PC-9 (cell line): ENCODE measurements around the gene RPS6KA5. TPM values are rescaled to one million over a fixed set of nuclear protein-coding genes. Genes with fewer than 3 reads are reported as not detected.
A peak's percentile ranks its signal among the peaks of the same experiment; 100 is the strongest.

Source experiments
- BruUV-seq: library from RNA; stranded (reverse); fragments of 400-500 nt; replicated peaks from 2 replicates; lab custom pipeline; 2021; lab: Mats Ljungman, UMichigan
- CTCF ChIA-PET: fragments of 300-600 bp; sonication (Branson Sonifier 250); formaldehyde crosslinking; loops from one replicate; lab custom pipeline; 2022; ENCODE audit warnings: antibody characterized with exemption; lab: Charles Lee
- POLR2A ChIA-PET: fragments of 300-600 bp; sonication (Branson Sonifier 250); formaldehyde crosslinking; loops from one replicate; lab custom pipeline; 2022; ENCODE audit warnings: antibody characterized with exemption; ENCODE audit not compliant: unreplicated experiment; lab: Charles Lee
- DNase-seq, 2 experiments: peaks; one replicate each; pipeline versions ENCODE4 v3.0.0 to v3.0.0-alpha.2; 2015 to 2022; ENCODE audit warnings: mixed read lengths in 1 of 2
- H2AFZ ChIP-seq: fragments of 200-600 bp; sonication (generic); 2 replicates; pipeline ENCODE4 v1.8.1; 2017; ENCODE audit warnings: antibody characterized with exemption
- H3F3A ChIP-seq: fragments of 200-600 bp; sonication (generic); 2 replicates; pipeline ENCODE4 v1.8.1; 2017; ENCODE audit warnings: antibody characterized with exemption, mild to moderate bottlenecking, low read depth; ENCODE audit not compliant: insufficient read depth
- H3K27ac ChIP-seq: fragments of 200-600 bp; sonication (generic); 2 replicates; pipeline ENCODE4 v1.6.1; 2016; ENCODE audit warnings: mixed run types
- H3K27me3 ChIP-seq: fragments of 200-600 bp; sonication (generic); 2 replicates; pipeline ENCODE4 v1.6.1; 2016; ENCODE audit warnings: low read depth, mixed run types; ENCODE audit not compliant: insufficient read depth
- H3K36me3 ChIP-seq: fragments of 200-600 bp; sonication (generic); 2 replicates; pipeline ENCODE4 v1.6.1; 2016; ENCODE audit warnings: low read depth, mixed run types
- H3K4me1 ChIP-seq: fragments of 200-600 bp; sonication (generic); replicated peaks from 2 replicates; pipeline ENCODE4 v1.6.1; 2016; ENCODE audit warnings: mixed run types; ENCODE audit not compliant: insufficient read depth
- H3K4me2 ChIP-seq: fragments of 200-600 bp; sonication (generic); 2 replicates; pipeline ENCODE4 v1.6.1; 2017; ENCODE audit warnings: mixed run types
- H3K4me3 ChIP-seq: fragments of 200-600 bp; sonication (generic); 2 replicates; pipeline ENCODE4 v1.6.1; 2016; ENCODE audit warnings: mixed run types
- H3K79me2 ChIP-seq: fragments of 200-600 bp; sonication (generic); 2 replicates; pipeline ENCODE4 v1.6.1; 2017; ENCODE audit warnings: low read depth, mixed run types
- H3K9me2 ChIP-seq: fragments of 200-600 bp; sonication (generic); 2 replicates; pipeline ENCODE4 v1.8.1; 2017; ENCODE audit warnings: mild to moderate bottlenecking; ENCODE audit not compliant: insufficient read depth
- H3K9me3 ChIP-seq: fragments of 200-600 bp; sonication (generic); 2 replicates; pipeline ENCODE4 v1.8.1; 2016; ENCODE audit warnings: low read depth; ENCODE audit not compliant: insufficient read depth
- H4K20me1 ChIP-seq: fragments of 200-600 bp; sonication (generic); 2 replicates; pipeline ENCODE4 v1.8.1; 2017; ENCODE audit not compliant: insufficient read depth
- CTCF ChIP-seq: fragments of 200-600 bp; sonication (generic); conservative IDR thresholded peaks from 2 replicates; pipeline ENCODE4 v1.6.1; 2017; ENCODE audit warnings: mixed run types, antibody characterized with exemption, mild to moderate bottlenecking, moderate library complexity
- EZH2 ChIP-seq: fragments of 200-600 bp; sonication (generic); IDR thresholded peaks from 2 replicates; pipeline ENCODE4 v1.8.0; 2017; ENCODE audit warnings: antibody characterized with exemption, low read depth
- intact Hi-C: fragments of 100-400 bp; cut with micrococcal nuclease; formaldehyde crosslinking; loops from one replicate; pipeline ENCODE4 v1.10.0; 2022; ENCODE audit not compliant: unreplicated experiment
- total RNA-seq: library from RNA; stranded (reverse); gene quantifications from 2 replicates; pipeline ENCODE4 v1.2.3, GENCODE V29; 2021

The RPS6KA5 gene
- total RNA-seq, 1 experiment from 2014 or later: 3.5 TPM

DNA sequence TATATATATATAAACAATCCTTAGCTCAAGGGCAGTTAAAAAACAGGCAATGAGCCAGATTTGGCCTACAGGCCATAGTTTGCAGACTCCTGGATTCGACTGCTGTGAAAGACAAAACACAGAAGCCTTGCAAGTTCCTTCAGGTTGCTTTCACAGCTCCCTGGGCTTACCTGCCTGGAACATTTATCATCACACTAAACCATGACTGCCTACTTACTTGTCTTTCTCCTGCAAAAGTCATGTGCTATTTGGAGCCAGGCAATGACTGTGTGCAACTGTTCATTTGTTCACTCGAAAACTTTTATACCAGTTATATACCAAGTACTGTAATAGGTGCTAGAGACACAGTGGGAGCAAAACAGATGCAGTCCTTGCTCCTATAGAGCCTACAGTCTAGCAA is 2.2 kb upstream of the RPS6KA5 start:
- Histone ChIP-seq H3K9me2 (no peaks in the 10 kb centered on the region), H3K36me3 (no peaks in the 10 kb centered on the region), H3F3A (0 out of 2 replicates have a peak, but pooled peaks cover 4% of the 10 kb centered on the region), H3K79me2 (peaks cover 5% of the 10 kb centered on the region; the same call in 1 of the 2 replicates), H3K27ac (no peak overlapping the region), H4K20me1 (no peaks in the 10 kb centered on the region; the same call in 1 of the 2 replicates), H3K4me3 (no peak overlapping the region), H3K9me3 (no peaks in the 10 kb centered on the region), H2AFZ (no peak overlapping the region), H3K4me2 (no peak overlapping the region), H3K4me1 (peaks cover 21% of the 10 kb centered on the region), H3K27me3 (no peaks in the 10 kb centered on the region)
- DNase-seq: no peak
- ChIA-PET POLR2A (no interaction called here), CTCF (no interaction called here)
- BruUV-seq: no TSS peak
- intact Hi-C loops: loop anchor here (10.0 kb wide), 1 partner anchor 548 kb away; no protein-coding TSS in a partner anchor
- TF ChIP-seq EZH2 (no peak), CTCF (no peak)

DNA sequence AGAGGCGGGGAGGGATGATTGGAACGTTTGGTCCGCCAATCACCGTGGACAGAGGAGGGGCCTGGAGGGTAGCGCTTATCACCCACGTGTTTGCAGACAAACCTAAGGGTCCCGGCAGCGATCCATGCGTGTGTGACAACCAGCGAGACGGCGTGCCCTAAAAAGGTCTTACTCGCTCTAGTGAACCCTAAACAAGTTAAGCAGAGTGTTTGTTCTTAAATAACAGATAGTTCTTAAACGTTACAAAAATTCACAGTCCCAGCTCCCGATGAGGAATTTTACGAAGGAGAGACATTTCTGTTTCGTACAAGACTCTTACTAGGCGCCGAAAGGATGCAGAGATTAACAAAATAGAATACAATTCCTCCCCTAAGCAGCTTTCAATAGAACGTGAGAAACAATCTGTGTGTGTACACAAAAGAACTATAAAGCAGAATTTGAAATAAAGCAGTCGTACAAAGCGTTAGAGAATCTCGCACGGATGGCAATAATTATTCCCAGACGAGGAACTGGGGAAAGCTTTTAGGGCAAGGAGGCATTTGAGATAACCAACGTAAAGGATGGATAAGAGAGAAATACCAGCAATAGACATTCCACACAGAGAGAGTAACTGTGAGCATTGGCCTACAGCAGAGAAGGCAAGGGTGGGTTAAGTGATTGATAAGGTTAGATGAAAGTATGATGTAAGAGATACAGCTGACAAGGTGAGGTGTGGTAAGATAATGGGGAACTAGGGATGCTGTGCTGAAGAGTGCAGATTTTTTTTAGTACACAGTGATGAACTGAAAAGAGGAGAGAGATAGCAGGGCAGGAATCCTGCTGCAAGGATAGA is 831 bp upstream of the RPS6KA5 start:
- no peak for DNase-seq
- H3F3A ChIP-seq: 0 out of 2 replicates have a peak, but pooled peaks cover 4% of the 10 kb centered on the region
- H3K9me2 ChIP-seq: no peaks in the 10 kb centered on the region
- no peaks in the 10 kb centered on the region for H3K36me3 ChIP-seq
- H3K4me1 ChIP-seq: peaks cover 22% of the 10 kb centered on the region
- TF ChIP-seq EZH2 (no peak), CTCF (no peak)
- H3K4me2 ChIP-seq: peak overlapping the region; percentile 78
- no peaks in the 10 kb centered on the region for H3K27me3 ChIP-seq
- H2AFZ ChIP-seq: peak overlapping the region; percentile 88
- CTCF ChIA-PET: no interaction called here
- POLR2A ChIA-PET: interaction anchor here (0.5 to 0.6 kb wide), 2 partner anchors 20 to 1046 kb away, joined by 3 to 15 read pairs; no protein-coding TSS in a partner anchor
- H3K9me3 ChIP-seq: no peaks in the 10 kb centered on the region
- BruUV-seq: no TSS peak
- H4K20me1 ChIP-seq: no peaks in the 10 kb centered on the region; the same call in 1 of the 2 replicates
- H3K4me3 ChIP-seq: peak overlapping the region; percentile 65
- H3K27ac ChIP-seq: no peak overlapping the region
- peaks cover 5% of the 10 kb centered on the region; the same call in 1 of the 2 replicates for H3K79me2 ChIP-seq
- intact Hi-C loops: loop anchor here (10.0 kb wide), 1 partner anchor 546 kb away; no protein-coding TSS in a partner anchor

- no peaks in the 10 kb centered on the region for H3K36me3 ChIP-seq
- intact Hi-C loops: loop anchor here (1.0 to 10.0 kb wide), 2 partner anchors 68 to 545 kb away; no protein-coding TSS in a partner anchor
- H4K20me1 ChIP-seq: no peaks in the 10 kb centered on the region; the same call in 1 of the 2 replicates
- no peaks in the 10 kb centered on the region for H3K9me3 ChIP-seq
- no peak for TF ChIP-seq EZH2
- no peak for TF ChIP-seq CTCF
- H3K4me3 ChIP-seq: peak overlapping the region; percentile 82
- H3K4me2 ChIP-seq: peak overlapping the region; percentile 89
- H3K27ac ChIP-seq: peak overlapping the region; percentile 67
- peak in 1 of 2 experiments; percentile 8 for DNase-seq
- CTCF ChIA-PET: no interaction called here
- POLR2A ChIA-PET: interaction anchor here (0.6 kb wide), 1 partner anchor 90 kb away, joined by 3 read pairs; no protein-coding TSS in a partner anchor
- no TSS peak for BruUV-seq
- no peaks in the 10 kb centered on the region for H3K27me3 ChIP-seq
- H3K4me1 ChIP-seq: peaks cover 22% of the 10 kb centered on the region
- 0 out of 2 replicates have a peak, but pooled peaks cover 4% of the 10 kb centered on the region for H3F3A ChIP-seq
- H3K79me2 ChIP-seq: peaks cover 5% of the 10 kb centered on the region; the same call in 1 of the 2 replicates
- H2AFZ ChIP-seq: peak overlapping the region; percentile 88
- no peaks in the 10 kb centered on the region for H3K9me2 ChIP-seq
These were observed 678 bp downstream of the RPS6KA5 start for GRCh38 chr14:91059576-91060350.
